Measurements from ENCODE around the gene SEL1L. TPM values are rescaled to one million over a fixed set of nuclear protein-coding genes. Genes with fewer than 3 reads are reported as not detected.

The SEL1L gene
- total and polyA plus RNA-seq, 2 donors (not counting 3 experiments of a cell fraction or from before 2014, with no cell fraction given): 15.0 to 95.0 TPM

GRCh38 chr14:81533212-81533535, 479 bp downstream of the SEL1L start:
- no peak for TF ChIP-seq MAX (IDR thresholded peaks at IDR 0.05; ENCODE audit: insufficient read depth, insufficient read length)
- no peak for TF ChIP-seq POLR2A (IDR thresholded peaks at IDR 0.05; ENCODE audit: low read depth, low read length)
- no peak for TF ChIP-seq EZH2 (IDR thresholded peaks at IDR 0.05; ENCODE audit: borderline replicate concordance, low read depth, low read length, severe bottlenecking)
- TF ChIP-seq MYC (IDR thresholded peaks at IDR 0.05; ENCODE audit: low read depth, low read length): no peak
- TF ChIP-seq POLR2AphosphoS5 (IDR thresholded peaks at IDR 0.05; ENCODE audit: insufficient read depth, low read depth, low read length): no peak
- TF ChIP-seq JUN (IDR thresholded peaks at IDR 0.05; ENCODE audit: borderline replicate concordance, insufficient read depth, insufficient read length, low read depth): no peak
- TF ChIP-seq FOS (IDR thresholded peaks at IDR 0.05; ENCODE audit: borderline replicate concordance, insufficient read depth, low read length): no peak
- TF ChIP-seq GATA2 (IDR thresholded peaks at IDR 0.05; ENCODE audit: insufficient read depth, insufficient read length, low read depth, low read length): no peak
- TF ChIP-seq CTCF (IDR thresholded peaks at IDR 0.05; ENCODE audit: extremely low read depth in 1 of 2, insufficient read depth in 1 of 2, low read depth in 1 of 2, low read length in 2 of 2): no peak
- peaks cover 45% of the 10 kb centered on the region for H3K79me2 ChIP-seq (ENCODE audit: control insufficient read depth, insufficient read depth, low read length)

More at GRCh38 chr14:81533212-81533535, 479 bp downstream of the SEL1L start:
- DNase-seq (ENCODE audit: low read depth, low spot score) (no peak), FAIRE-seq (no peak)
- H3K4me3 ChIP-seq (replicated peaks in 1 of 3; ENCODE audit: insufficient read depth in 1 of 3, low read depth in 1 of 3, low read length in 3 of 3): peak overlapping the region; percentile 54 to 84 (median 72)
- peak overlapping the region; percentile 80 for H3K9ac ChIP-seq (replicated peaks; ENCODE audit: extremely low read depth, insufficient read depth, low read length)
- intact Hi-C loops (cut with micrococcal nuclease): loop anchor here (1.0 kb wide), 2 partner anchors 11 to 314 kb away; no protein-coding TSS in a partner anchor
- CTCF ChIA-PET: interaction anchor here (2.7 kb wide), 1 partner anchor 68 kb away, joined by 5 read pairs; no protein-coding TSS in a partner anchor
- H3K4me2 ChIP-seq (ENCODE audit: insufficient read depth, low read length): peak overlapping the region; percentile 99
- peak overlapping the region; percentile 39 for H3K27ac ChIP-seq (ENCODE audit: insufficient read depth, low read depth, low read length)
- dilution Hi-C loops (cut with MboI; ENCODE audit: extremely low pct_ligation_motif_present, low sequenced_read_pairs): no loop called here
- peaks cover 7% of the 10 kb centered on the region for H3K4me1 ChIP-seq (ENCODE audit: control insufficient read depth, extremely low read depth, insufficient read depth, low read length)
- POLR2A ChIA-PET: interaction anchor here (1.2 to 1.7 kb wide), 3 partner anchors 20 to 314 kb away, joined by 3 to 4 read pairs (median 3); no protein-coding TSS in a partner anchor
- H3K36me3 ChIP-seq (ENCODE audit: control insufficient read depth in 2 of 2, extremely low read depth in 1 of 2, insufficient read depth in 2 of 2, low read length in 2 of 2): no peaks in the 10 kb centered on the region
- no peaks in the 10 kb centered on the region for H3K9me3 ChIP-seq (replicated peaks; ENCODE audit: control insufficient read depth, insufficient read depth, low read length)
- peak overlapping the region; percentile 86 for H2AFZ ChIP-seq (ENCODE audit: low read depth, low read length)
- H3K27me3 ChIP-seq (ENCODE audit: control insufficient read depth in 2 of 2, insufficient read depth in 2 of 2, low read length in 2 of 2): no peaks in the 10 kb centered on the region
- H4K20me1 ChIP-seq (replicated peaks; ENCODE audit: control insufficient read depth, extremely low read depth, insufficient read depth, low read length): no peaks in the 10 kb centered on the region
- TSS peak; percentile 38 for BruUV-seq (replicated peaks)
- H3K9me1 ChIP-seq (replicated peaks; ENCODE audit: control insufficient read depth, extremely low read depth, insufficient read depth, low read length): no peaks in the 10 kb centered on the region

Data from endothelial cell of umbilical vein (primary cell).